Ureter (tissue), 1 donor: ENCODE measurements around the gene PCLO. TPM values are rescaled to one million over a fixed set of nuclear protein-coding genes. Genes with fewer than 3 reads are reported as not detected.
"Not testable (repeated sequence)": the region's sequence is repeated elsewhere in the genome, so short reads cannot be mapped to it uniquely, and the experiment has no call there.

ENCODE experiments used
- DNase-seq: peaks from one replicate; pipeline ENCODE4 v3.0.0-alpha.2; 2020; ENCODE audit warnings: low spot score
- total RNA-seq: library from RNA; stranded (reverse); gene quantifications from one replicate; pipeline ENCODE4 v1.2.4, GENCODE V29; 2023
- donor health status: DM: yes; HTN: yes; CAD: no.

PCLO gene
- total RNA-seq, 1 donor from 2014 or later, result 17.7 TPM

DNA sequence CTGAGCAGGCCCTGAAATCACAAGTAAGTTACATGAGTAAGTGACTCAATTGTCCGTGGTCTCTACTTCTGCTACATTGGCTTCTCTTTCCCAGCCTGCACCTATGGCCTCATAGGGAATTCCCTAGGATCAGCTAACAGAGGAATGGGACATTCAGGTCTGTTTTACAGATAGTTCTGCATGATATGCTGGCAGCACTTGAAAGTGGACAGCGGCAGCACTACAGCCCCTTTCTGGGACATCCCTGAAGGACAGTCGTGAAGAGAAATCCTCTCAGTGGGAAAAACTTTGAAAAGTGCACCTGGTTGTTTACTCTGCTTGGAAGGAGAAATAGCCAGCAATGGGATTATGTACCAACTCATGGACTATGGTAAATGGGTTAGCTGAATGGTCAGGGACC is 426.1 kb downstream of the PCLO start:
- no peak for DNase-seq

DNA sequence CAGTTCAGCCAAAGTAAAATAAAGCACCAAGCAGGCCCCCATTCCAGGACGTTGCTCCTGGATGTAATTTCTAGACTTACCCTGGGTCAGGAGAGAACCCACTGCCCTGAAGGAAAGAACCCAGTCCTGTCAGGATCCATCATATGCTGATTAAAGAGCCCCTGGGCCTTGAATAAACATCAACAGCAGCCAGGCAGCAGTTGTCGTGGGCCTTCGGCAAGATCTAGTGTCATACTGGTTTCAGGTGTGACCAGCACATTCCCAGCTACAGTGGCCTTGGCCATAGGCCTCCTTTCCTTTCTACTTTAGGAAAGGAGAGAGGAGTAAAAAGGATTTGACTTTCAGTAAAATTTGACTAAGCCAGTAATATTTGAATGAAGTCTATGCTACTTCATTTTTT is 430.0 kb downstream of the PCLO start:
- no peak for DNase-seq

- peak; percentile 32 for DNase-seq
These were observed 433.3 kb downstream of the PCLO start for GRCh38 chr7:82729172-82730030.

DNA sequence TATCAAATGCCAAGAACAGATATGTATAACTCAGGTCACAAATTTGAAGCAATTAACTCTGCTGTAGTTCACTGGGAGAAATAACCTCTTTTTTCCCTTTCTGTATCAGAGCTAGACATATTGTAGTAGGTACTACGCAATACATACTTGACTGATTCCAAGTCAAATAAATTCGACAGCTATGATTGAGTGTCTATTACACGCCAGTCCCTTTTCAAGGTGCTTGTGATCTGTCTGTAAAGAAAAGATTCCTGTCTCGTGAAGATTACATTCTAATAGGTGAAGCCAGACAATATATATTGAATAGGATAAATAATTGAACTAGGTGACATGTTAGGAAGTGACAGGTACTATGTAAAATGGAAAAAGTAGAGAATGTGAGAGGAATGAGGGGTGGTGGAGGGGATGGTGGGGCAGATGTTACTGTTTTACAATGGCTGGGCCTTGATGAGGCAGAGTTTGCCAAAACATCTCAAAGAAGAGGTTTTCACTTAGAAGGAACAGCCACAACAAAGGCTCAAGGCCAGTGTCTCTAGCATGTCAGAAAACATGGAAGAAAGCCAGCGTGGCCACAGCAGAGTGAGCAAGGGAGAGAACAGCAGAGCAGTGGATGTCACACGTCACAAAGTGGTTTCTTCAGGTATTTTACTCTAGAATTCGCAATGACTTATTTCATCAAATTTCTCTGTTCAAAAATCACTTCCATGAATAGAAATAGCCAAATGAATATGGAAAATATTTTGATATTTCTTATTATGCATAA is 436.5 kb downstream of the PCLO start:
- DNase-seq, result no peak

- DNase-seq, result no peak
These were observed 439.3 kb downstream of the PCLO start for GRCh38 chr7:82723411-82723810.

DNA sequence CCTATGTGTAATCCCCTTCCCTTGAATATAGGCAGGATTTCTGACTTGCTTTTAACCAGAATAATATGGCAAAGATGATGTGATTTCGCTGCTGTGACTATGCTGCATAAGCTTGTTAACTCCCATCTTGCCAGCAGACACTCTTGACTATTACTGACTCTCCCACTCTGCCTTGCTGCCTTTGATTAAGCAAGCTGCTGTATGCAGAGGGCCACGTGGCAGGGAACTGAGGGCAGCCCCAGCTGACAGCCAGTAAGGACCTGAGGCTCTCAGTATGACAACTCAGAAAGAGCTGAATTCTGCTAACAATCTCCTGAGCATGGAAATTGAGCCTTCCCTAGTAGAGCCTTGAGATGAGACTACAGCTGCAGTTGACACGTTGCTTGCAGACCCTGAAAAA is 439.7 kb downstream of the PCLO start:
- DNase-seq, result no peak

DNA sequence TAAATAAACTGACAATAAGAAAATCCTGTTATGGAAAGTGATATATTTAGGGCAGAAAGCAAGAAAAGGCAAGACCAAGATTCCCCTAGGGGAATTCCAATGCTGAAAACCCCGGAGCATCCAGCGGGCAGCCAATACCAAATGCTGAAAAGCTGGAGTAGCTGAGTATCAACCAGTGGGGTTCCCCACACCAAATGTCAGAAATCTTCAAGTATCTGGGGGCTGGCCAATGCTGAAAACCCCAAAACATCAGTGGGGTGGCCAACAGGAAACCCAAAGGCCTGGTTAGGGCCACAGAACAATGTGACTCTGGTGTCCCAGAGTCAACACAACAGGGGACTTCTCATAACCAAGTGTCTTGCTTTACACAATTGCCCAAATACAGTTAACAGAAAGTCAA is 447.3 kb downstream of the PCLO start:
- DNase-seq, result no peak

GRCh38 chr7:82714883-82715282 is 447.8 kb downstream of the PCLO start:
- DNase-seq, result no peak

DNA sequence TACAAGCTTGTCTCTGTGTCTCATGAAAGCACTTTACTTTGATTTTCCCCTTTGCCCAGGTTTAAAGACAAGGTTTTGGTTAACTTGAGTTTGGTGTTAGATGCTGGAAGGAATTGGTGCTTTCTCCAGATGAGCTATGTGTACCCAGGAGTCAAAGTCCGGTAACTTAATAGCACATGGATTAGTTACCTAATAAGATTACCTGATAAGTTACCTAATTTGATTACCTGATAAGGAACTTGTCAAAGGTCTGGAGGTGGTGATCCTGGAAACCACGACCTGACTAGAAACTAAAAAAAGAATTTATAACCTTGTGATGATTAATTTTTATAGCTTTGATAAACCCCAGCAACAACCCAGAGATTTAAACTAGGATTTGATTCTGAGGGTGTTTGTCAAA is 449.2 kb downstream of the PCLO start:
- no peak for DNase-seq

- not testable (repeated sequence) for DNase-seq
These were observed 456.3 kb downstream of the PCLO start for GRCh38 chr7:82706344-82706743.

- no peak for DNase-seq
These were observed 457.0 kb downstream of the PCLO start for GRCh38 chr7:82705517-82706260.

GRCh38 chr7:82704121-82704520 is 458.6 kb downstream of the PCLO start:
- DNase-seq, result no peak
